GM18498 (cell line): ENCODE results near the gene TBC1D25.
A peak's percentile ranks its signal among the peaks of the same experiment; 100 is the strongest.

Source experiments
- ATAC-seq: cut with Tn5 transposase; IDR thresholded peaks from one replicate; pipeline ENCODE4 v1.9.1; 2021; ENCODE audit warnings: mild to moderate bottlenecking, moderate library complexity; ENCODE audit not compliant: unreplicated experiment

TBC1D25 gene

GRCh38 chrX:48559636-48560035 lies 20.1 kb downstream of the TBC1D25 start:
- ATAC-seq = no peak

- no peak for ATAC-seq
Measured at GRCh38 chrX:48560056-48560455, 20.5 kb downstream of the TBC1D25 start.

- no peak for ATAC-seq
Measured at GRCh38 chrX:48560681-48561080, 21.2 kb downstream of the TBC1D25 start.

- no peak for ATAC-seq
Measured at GRCh38 chrX:48569958-48570357, 30.4 kb downstream of the TBC1D25 start.

- ATAC-seq = peak; percentile 21
Measured at GRCh38 chrX:48573690-48574269, 34.3 kb downstream of the TBC1D25 start.

- ATAC-seq = peak; percentile 95
Measured at GRCh38 chrX:48574270-48575266, 35.1 kb downstream of the TBC1D25 start, which contains the start of gene RBM3. Gene RBM3 (plus strand): TSS chrX:48574484. CDS start chrX:48575181, 697 bp downstream.

- no peak for ATAC-seq
Measured at GRCh38 chrX:48575642-48576041, 36.1 kb downstream of the TBC1D25 start.

- ATAC-seq = no peak
Measured at GRCh38 chrX:48576108-48576507, 36.6 kb downstream of the TBC1D25 start.

GRCh38 chrX:48578661-48579128 lies 39.2 kb downstream of the TBC1D25 start:
- no peak for ATAC-seq

GRCh38 chrX:48579259-48579658 lies 39.7 kb downstream of the TBC1D25 start:
- no peak for ATAC-seq

GRCh38 chrX:48580662-48581061 lies 41.1 kb downstream of the TBC1D25 start:
- ATAC-seq = no peak

- ATAC-seq = no peak
Measured at GRCh38 chrX:48584698-48585097, 45.2 kb downstream of the TBC1D25 start.

- ATAC-seq = no peak
Measured at GRCh38 chrX:48589482-48590162, 50.1 kb downstream of the TBC1D25 start.

- no peak for ATAC-seq
Measured at GRCh38 chrX:48590203-48591103, 50.9 kb downstream of the TBC1D25 start.

- no peak for ATAC-seq
Measured at GRCh38 chrX:48591255-48591791, 51.8 kb downstream of the TBC1D25 start.

- no peak for ATAC-seq
Measured at GRCh38 chrX:48592971-48593370, 53.5 kb downstream of the TBC1D25 start.

GRCh38 chrX:48595929-48596328 lies 56.4 kb downstream of the TBC1D25 start:
- no peak for ATAC-seq

- ATAC-seq = peak; percentile 70
Measured at GRCh38 chrX:48597353-48598264, 58.1 kb downstream of the TBC1D25 start, which contains the start of gene WDR13. Gene WDR13 (plus strand): TSS chrX:48597492. CDS start chrX:48597997, 505 bp downstream.

GRCh38 chrX:48598614-48599013 lies 59.1 kb downstream of the TBC1D25 start:
- ATAC-seq = no peak
